Measurements from ENCODE around the gene AP3B2. TPM values are rescaled to one million over a fixed set of nuclear protein-coding genes. Genes with fewer than 3 reads are reported as not detected.

Gene AP3B2
- total and polyA plus RNA-seq, 2 of the 4 experiments (the other 2 are of a cell fraction) = 0.14 TPM; not detected in 1

GRCh38 chr15:82621970-82622369 lies 87.7 kb downstream of the AP3B2 start:
- CTCF ChIA-PET = interaction anchor here (0.7 to 1.1 kb wide), 2 partner anchors 10 to 435 kb away, joined by 3 to 5 read pairs; no protein-coding TSS in a partner anchor
- ATAC-seq (ENCODE audit: low read depth) = no peak

More at GRCh38 chr15:82621970-82622369, 87.7 kb downstream of the AP3B2 start:
- no peak overlapping the region for H3K4ac ChIP-seq (ENCODE audit: low read depth, low read length)
- H4K8ac ChIP-seq (ENCODE audit: low read depth in 2 of 2, low read length in 2 of 2) = no peak overlapping the region
- WGBS, 2 experiments (ENCODE audit: extremely low coverage in 2 of 2, insufficient read length in 1 of 2) = no CpG with 5 or more reads among the region's 1 CpG
- H4K91ac ChIP-seq (ENCODE audit: insufficient read depth, low read depth, low read length) = no peak overlapping the region
- no peak overlapping the region for H3K4me3 ChIP-seq (ENCODE audit: insufficient read depth, low read depth, low read length)
- H4K5ac ChIP-seq (ENCODE audit: low read depth, low read length) = no peak overlapping the region
- H4K20me1 ChIP-seq (ENCODE audit: insufficient read depth, low read length) = no peaks in the 10 kb centered on the region
- no peak overlapping the region for H3K23ac ChIP-seq (ENCODE audit: low read depth, low read length)
- no TSS peak for BruUV-seq (replicated peaks)
- in situ Hi-C loops (cut with MboI; ENCODE audit: low sequenced_read_pairs) = no loop called here
- no peak overlapping the region for H2BK5ac ChIP-seq (ENCODE audit: low read depth, low read length, poor library complexity, severe bottlenecking)
- no peaks in the 10 kb centered on the region for H3K9me1 ChIP-seq (ENCODE audit: insufficient read depth, low read length)
- H3K79me1 ChIP-seq (ENCODE audit: low read depth in 1 of 2, low read length in 2 of 2) = no peaks in the 10 kb centered on the region
- no peak for DNase-seq
- dilution Hi-C loops (cut with HindIII; ENCODE audit: low sequenced_read_pairs, unreplicated experiment) = no loop called here
- H2BK120ac ChIP-seq (ENCODE audit: low read depth, low read length) = no peak overlapping the region
- no peaks in the 10 kb centered on the region for H3K36me3 ChIP-seq (ENCODE audit: control insufficient read depth, insufficient read depth, low read length)
- intact Hi-C loops (cut with micrococcal nuclease) = loop anchor here (10.0 kb wide), 1 partner anchor 63 kb away; no protein-coding TSS in a partner anchor
- no peak overlapping the region for H2BK15ac ChIP-seq (ENCODE audit: low read depth, low read length)
- H2AK9ac ChIP-seq (replicated peaks; ENCODE audit: low read depth, low read length, poor library complexity) = no peak overlapping the region
- H3K56ac ChIP-seq (ENCODE audit: extremely low read depth, insufficient read depth, low read length) = no peak overlapping the region
- no peak overlapping the region for H2AFZ ChIP-seq (replicated peaks; ENCODE audit: low read length, poor library complexity)
- H2AK5ac ChIP-seq (ENCODE audit: low read depth, low read length) = no peak overlapping the region
- TF ChIP-seq CTCF (conservative IDR thresholded peaks at IDR 0.05; ENCODE audit: low read depth, low read length) (no peak), RFX5 (IDR thresholded peaks at IDR 0.05; ENCODE audit: low read depth, low read length) (no peak), USF2 (IDR thresholded peaks at IDR 0.05; ENCODE audit: low read depth, low read length) (no peak), MAFK (IDR thresholded peaks at IDR 0.05; ENCODE audit: low read depth, low read length) (no peak), POLR2A (IDR thresholded peaks at IDR 0.05; ENCODE audit: low read depth, low read length) (no peak), CHD1 (IDR thresholded peaks at IDR 0.05; ENCODE audit: low read depth, low read length) (no peak), NFE2L2 (IDR thresholded peaks at IDR 0.05; ENCODE audit: low read depth, low read length) (no peak), CEBPB (IDR thresholded peaks at IDR 0.05; ENCODE audit: low read depth, low read length) (no peak), MXI1 (IDR thresholded peaks at IDR 0.05; ENCODE audit: borderline replicate concordance, low read depth, low read length) (no peak), BHLHE40 (IDR thresholded peaks at IDR 0.05; ENCODE audit: low read depth, low read length) (no peak), FOS (IDR thresholded peaks at IDR 0.05; ENCODE audit: low read depth, low read length) (no peak), RAD21 (IDR thresholded peaks at IDR 0.05; ENCODE audit: low read length) (no peak), MAZ (IDR thresholded peaks at IDR 0.05; ENCODE audit: borderline replicate concordance, low read depth, low read length) (no peak), RCOR1 (IDR thresholded peaks at IDR 0.05; ENCODE audit: insufficient replicate concordance, low read length) (no peak), ELK1 (IDR thresholded peaks at IDR 0.05; ENCODE audit: borderline replicate concordance, low read depth, low read length) (no peak), SMC3 (IDR thresholded peaks at IDR 0.05; ENCODE audit: low read depth, low read length) (no peak)
- H2BK20ac ChIP-seq (ENCODE audit: low read depth, low read length) = no peak overlapping the region
- no peak overlapping the region for H3K18ac ChIP-seq (ENCODE audit: low read depth, low read length)
- no peaks in the 10 kb centered on the region for H3K9me3 ChIP-seq (ENCODE audit: control insufficient read depth, insufficient read depth, low read length)
- H3K27me3 ChIP-seq (ENCODE audit: control insufficient read depth, insufficient read depth, low read length) = no peaks in the 10 kb centered on the region
- no peak overlapping the region for H3K14ac ChIP-seq (replicated peaks; ENCODE audit: low read depth, low read length)
- no peak overlapping the region for H3K9ac ChIP-seq (ENCODE audit: low read depth, low read length)
- no peaks in the 10 kb centered on the region for H3K4me1 ChIP-seq (ENCODE audit: control insufficient read depth, insufficient read depth, low read length)
- H3K4me2 ChIP-seq (ENCODE audit: low read depth, low read length) = no peak overlapping the region
- H3K27ac ChIP-seq (ENCODE audit: insufficient read depth, low read length) = no peak overlapping the region
- POLR2A ChIA-PET (ENCODE audit: unreplicated experiment) = interaction anchor here (0.6 kb wide), 1 partner anchor 21 kb away, joined by 4 read pairs; no protein-coding TSS in a partner anchor

Measured in IMR-90 (cell line).